Measurements from ENCODE around the gene CDK5.

CDK5 gene

DNA sequence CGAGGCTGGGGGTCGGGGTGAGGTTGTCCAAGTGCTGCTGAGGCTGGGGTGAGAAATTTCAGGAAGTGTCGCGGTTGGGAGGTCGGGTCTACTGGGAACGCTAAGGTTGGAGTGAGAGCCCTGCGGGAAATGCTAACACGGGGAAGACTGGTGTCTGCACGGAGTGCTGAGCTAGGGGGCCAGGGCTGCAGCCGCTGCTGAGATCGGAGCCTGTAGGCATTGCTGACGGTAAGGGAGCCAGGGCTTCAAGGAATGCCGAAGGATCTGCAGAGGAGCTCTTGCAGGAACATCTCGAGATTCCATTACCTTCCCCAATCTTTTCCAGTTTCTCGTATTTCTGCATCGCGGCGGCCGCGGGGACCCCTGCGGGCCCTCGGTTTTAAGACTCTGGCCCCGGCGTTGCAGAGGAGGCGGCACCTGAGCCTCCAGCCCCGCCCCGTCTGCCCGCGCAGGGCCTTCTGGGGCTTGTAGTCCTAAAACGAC is at the start of gene CDK5:
CDK5 (minus strand) TSS at position 392 of the 483 bp plus-strand sequence; CDS start at position 343, 49 bp downstream.
- DNase-seq (ENCODE audit: low read depth, low spot score) = no peak

DNA sequence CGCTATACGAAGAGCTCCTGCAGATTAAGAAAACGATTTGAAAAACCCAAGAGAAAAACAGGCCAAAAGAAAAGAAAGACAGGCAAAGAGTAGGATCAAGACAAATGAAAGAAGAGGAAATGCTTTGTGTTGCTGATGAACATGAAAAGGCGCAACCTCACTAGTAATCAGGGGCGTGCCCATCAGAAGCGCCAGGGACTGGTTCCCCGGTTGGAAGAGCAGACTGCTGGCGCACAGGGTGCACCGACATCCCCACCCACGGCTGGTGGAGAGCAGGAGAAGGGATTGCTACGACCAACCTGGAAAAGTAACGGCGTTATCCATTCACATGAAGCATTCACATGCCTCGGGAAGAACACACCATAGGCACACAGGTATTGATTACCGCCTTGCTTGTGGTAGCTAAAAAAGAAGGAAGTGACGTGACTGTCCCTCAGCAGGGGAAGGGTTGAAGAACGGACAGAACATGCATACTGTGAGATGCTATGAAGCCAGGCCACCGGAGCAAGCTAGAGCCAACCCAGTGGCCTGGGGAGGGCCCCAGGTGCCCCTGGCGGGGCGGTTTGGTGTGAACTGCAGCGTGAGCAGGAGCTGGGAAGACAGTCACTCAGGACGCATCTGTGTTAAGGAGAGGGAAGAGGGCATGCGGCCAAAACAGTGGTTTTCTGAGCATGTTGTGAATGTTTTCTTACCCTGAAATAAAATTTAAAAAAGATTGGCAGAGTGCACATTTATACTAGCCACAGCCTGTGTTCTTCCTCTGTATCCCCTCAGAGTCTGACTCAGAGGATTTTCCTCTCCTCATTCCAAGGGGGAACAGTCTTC is 46.9 kb upstream of the CDK5 start:
- DNase-seq (ENCODE audit: low read depth, low spot score) = no peak

DNA sequence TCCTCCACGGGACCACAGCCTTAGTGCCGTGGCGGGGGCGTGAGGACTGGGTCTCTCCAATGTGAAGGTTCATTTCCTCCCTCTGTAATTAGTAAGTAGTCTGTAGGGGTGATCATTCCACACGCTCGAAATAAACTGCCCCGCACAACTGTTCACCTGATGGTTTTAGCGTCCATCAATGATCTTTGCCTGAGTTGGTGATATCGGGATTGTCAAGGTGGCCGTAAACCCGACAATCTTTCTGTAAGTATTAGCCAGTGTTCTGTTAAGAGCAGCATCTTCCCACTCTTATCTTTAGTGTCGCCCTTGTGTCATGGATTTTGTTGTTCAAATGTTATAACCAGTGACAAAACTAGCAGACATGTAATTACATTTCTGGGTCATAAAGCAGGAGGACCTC is 46.3 kb upstream of the CDK5 start:
- no peak for DNase-seq (ENCODE audit: low read depth, low spot score)

- no peak for DNase-seq (ENCODE audit: low read depth, low spot score)
Observed at GRCh38 chr7:151102991-151103390, 45.3 kb upstream of the CDK5 start.

GRCh38 chr7:151101621-151102396 is 44.1 kb upstream of the CDK5 start:
- no peak for DNase-seq (ENCODE audit: low read depth, low spot score)

GRCh38 chr7:151100921-151101320 is 43.2 kb upstream of the CDK5 start:
- DNase-seq (ENCODE audit: low read depth, low spot score) = no peak

- DNase-seq (ENCODE audit: low read depth, low spot score) = no peak
Observed at GRCh38 chr7:151099486-151100211, 42.0 kb upstream of the CDK5 start.

DNA sequence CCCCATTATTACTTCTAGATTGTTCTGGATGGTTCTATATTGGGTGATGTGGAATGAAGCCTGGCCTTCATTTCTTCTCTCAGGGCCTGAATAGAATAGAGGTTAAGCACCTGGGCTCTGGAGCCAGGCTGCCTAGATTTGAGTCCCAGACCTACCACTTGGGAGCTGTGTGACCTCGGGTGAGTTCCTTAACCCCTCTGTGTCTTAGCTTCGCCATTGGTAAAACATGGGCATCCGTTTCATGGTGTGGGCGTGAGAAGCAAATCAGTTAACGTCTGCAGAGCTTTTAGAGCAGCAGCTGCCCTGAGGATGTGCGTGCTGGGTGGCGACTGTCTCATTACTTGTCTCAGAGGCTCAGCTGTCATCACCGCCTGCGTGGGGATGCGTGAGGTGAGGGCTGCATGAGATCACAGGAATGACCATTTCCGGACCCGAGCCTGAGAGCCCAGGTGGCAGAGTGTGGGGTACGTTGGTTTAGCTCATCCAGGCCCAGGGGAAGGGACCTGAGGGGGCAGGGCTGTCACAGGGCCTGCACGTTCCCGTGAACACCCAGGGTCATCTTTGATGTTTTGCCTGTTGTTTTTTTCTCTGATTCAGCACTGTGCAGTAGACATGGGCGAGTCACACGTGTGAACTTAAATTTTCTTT is 38.3 kb upstream of the CDK5 start:
- no peak for DNase-seq (ENCODE audit: low read depth, low spot score)

- DNase-seq (ENCODE audit: low read depth, low spot score) = no peak
Observed at GRCh38 chr7:151095123-151095797, 37.6 kb upstream of the CDK5 start.

DNA sequence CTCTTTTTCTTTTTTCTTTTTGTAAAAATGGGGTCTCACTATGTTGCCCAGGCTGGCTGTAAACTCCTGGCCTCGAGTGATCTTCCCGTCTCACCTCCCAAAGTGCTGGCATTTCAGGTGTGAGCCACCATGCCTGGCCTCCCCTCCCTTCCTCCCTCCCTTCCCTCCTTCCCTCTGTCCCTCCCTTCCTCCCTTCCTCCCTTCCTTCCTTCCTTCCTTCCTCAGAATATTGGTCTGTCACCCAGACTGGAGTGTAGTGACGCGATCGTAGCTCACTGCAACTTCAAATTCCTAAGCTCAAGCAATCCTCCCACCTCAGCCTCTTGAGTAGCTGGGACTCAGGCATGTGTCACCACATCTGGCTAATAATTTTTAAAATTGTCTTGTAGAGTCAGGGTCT is 37.0 kb upstream of the CDK5 start:
- no peak for DNase-seq (ENCODE audit: low read depth, low spot score)

DNA sequence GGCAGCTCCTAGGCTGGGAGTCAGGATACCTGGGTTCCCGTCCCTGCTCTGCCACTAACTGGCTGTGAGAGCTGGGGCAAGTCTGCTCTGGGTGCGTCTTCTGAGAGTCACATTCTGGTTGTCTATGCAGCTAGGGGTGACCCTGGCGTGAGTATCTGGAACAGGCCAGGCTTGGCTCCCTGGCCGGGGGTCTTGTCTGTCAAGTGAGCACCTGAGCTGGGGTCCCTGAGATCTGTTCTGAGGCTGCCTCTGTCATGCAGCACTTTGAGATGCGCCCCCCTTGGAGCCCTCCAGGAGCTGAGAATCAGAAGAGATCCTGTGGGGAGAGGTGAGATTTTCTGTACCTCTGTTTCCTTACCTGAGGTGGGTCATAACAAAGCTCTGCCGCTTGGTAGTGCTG is 36.1 kb upstream of the CDK5 start:
- no peak for DNase-seq (ENCODE audit: low read depth, low spot score)

GRCh38 chr7:151091988-151092387 is 34.3 kb upstream of the CDK5 start:
- no peak for DNase-seq (ENCODE audit: low read depth, low spot score)

DNA sequence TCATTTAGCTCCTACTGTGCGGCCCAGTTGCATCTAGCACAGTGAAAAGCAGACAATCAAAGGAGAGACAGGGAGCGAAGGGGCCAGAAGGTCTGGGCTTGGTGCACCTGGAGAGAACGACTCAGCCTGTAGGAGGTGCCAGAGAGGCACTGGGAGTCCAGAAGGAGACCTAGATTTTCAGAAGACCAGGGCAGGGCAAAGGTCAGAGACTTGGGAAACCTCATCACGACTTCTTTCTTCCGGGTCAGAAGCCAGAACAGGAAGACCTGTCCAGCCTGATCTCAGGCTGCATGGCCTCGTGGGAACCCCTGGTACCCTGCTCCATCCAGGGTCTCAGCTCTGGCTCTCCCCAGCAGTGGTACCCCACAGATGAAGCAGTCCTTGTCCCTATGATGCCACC is 33.7 kb upstream of the CDK5 start:
- DNase-seq (ENCODE audit: low read depth, low spot score) = no peak

GRCh38 chr7:151091003-151091402 is 33.3 kb upstream of the CDK5 start:
- DNase-seq (ENCODE audit: low read depth, low spot score) = no peak

GRCh38 chr7:151089893-151090730 is 32.4 kb upstream of the CDK5 start:
- DNase-seq (ENCODE audit: low read depth, low spot score) = no peak

DNA sequence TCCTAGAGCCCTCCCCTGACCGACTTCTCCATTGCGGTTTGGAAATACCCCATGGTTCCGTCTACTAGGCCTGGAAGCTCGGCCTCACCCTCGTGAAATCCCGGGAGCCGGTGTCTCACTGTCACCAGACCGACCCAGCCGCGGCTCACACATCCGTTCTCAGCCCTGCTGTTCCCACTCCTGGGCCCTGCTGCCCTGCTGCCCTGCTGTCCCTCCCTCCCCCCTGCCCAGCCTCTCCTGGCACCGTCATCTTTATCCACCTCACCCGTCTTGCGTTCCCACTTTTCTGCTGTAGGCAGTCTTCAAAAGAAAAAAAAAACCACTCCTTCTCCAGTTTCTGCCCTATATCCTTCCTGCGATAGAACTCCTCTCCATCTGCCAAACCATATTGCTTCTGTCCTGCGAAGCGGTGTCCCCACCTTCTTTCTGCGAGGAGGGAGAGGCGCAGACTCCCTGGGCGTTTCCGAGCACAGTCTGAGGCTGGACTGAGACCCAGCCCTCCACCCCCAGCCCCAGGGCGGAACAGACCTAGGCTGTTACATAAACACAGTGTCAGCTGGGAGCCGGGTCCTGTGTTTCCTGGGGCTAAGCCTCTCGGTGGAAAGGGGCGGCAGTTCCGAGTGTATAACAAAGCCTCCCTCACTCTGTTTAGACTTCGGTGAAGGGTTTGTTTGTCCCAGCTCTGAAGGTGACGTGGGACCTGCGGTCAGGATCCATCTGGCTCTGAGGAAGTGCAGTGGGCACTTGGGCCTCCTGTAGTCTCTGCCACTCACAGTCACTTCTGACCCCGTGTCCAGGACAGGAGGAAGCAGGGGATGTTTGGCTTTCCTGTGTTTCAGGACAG is 31.4 kb upstream of the CDK5 start:
- DNase-seq (ENCODE audit: low read depth, low spot score) = no peak

GRCh38 chr7:151088019-151088855 is 30.5 kb upstream of the CDK5 start:
- no peak for DNase-seq (ENCODE audit: low read depth, low spot score)
